ENCODE measurements around the gene EDEM1.
"Not testable (repeated sequence)": the region's sequence is repeated elsewhere in the genome, so short reads cannot be mapped to it uniquely, and the experiment has no call there.

- not testable (repeated sequence) for TF ChIP-seq YY1 (IDR thresholded peaks at IDR 0.05; ENCODE audit: insufficient read depth, insufficient read length); SUZ12 (IDR thresholded peaks at IDR 0.05; ENCODE audit: extremely low read depth, insufficient read depth, insufficient read length)
These were observed 3.8 kb upstream of the EDEM1 start for GRCh38 chr3:5183714-5184113.
